Measurements from ENCODE around the gene LMF2. TPM values are rescaled to one million over a fixed set of nuclear protein-coding genes. Genes with fewer than 3 reads are reported as not detected.

The LMF2 gene
- total RNA-seq, 2 donors from 2014 or later = 39.0 to 53.3 TPM

DNA sequence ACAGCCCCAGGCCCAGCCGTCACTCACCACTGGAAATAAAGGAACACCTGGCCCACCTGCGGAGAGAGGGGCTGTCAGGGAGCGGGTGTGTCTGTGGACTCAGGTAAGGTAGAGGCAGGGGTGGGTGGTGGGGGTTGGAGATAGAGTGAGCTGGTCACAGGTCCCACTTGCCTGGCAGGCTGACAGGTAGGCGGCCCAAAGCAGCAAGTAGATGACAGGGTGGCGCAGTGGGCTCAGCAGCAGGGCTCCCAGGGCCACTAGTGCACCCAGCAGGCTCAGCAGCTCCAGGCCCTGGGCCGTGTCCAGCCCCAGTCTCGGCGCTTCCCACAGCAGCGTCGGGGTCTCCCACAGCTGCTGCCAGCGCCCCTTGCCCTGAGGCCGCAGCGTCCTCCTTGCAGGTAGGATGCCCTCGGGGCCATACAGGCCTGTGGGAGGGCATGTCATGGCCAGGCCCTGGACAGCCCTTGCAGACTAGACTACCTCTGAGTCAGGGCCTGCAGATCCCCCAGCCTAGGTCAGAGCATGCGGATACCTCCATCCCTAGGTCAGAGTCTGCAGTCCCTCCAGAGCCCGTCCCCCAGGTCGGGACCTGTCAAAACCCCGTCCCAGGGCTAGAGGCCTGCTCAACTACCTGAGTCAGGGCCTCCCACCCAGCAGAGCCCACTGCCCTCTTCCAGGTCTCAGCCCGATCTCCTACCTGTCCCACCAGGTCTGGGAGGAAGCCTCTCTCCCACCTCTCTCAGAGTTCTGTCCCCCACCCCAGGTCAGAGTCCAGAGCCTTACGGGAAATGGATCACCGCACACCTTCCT, 686 bp downstream of the LMF2 start:
- intact Hi-C loops (cut with DNase I) = loop anchor here in 1 of 2 donors (10.0 kb wide), 1 partner anchor 252 kb away; the partner anchor contains the start of gene HDAC10
- no peak for DNase-seq (ENCODE audit: low spot score)

GRCh38 chr22:50505776-50506610, 1.5 kb downstream of the LMF2 start:
- DNase-seq (ENCODE audit: low spot score) = no peak

DNA sequence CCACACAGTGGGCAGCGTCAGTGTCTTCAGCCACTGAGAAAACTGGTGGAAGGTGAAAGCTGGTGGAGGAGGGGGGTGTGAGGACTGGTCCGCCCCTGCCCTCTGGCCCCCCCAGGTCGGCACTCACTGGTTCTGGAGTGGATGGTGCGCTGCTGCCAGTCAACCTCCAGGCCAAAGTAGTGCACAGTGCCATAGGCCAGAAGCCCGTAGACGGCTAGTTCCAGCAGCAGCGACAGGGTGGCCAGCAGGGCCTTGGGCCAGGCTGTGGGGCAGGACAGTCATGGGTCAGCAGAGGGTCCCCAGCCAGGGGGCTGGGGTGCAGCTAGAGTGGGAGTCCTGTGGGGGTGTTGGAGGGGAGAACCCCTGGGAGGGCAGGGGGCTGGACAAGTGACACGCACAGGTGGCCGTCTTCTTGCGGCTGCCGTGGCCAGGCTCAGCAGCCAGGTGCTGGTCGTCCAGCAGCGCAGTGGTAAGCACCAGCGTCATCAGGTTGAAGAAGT, 2.2 kb downstream of the LMF2 start:
- intact Hi-C loops (cut with DNase I) = loop anchor here in 1 of 2 donors (10.0 kb wide), 1 partner anchor 251 kb away; the partner anchor contains the start of gene HDAC10
- DNase-seq (ENCODE audit: low spot score) = no peak

More at GRCh38 chr22:50505776-50506610, 1.5 kb downstream of the LMF2 start:
- intact Hi-C loops (cut with DNase I) = loop anchor here in 1 of 2 donors (10.0 kb wide), 1 partner anchor 251 kb away; the partner anchor contains the start of gene HDAC10

DNA sequence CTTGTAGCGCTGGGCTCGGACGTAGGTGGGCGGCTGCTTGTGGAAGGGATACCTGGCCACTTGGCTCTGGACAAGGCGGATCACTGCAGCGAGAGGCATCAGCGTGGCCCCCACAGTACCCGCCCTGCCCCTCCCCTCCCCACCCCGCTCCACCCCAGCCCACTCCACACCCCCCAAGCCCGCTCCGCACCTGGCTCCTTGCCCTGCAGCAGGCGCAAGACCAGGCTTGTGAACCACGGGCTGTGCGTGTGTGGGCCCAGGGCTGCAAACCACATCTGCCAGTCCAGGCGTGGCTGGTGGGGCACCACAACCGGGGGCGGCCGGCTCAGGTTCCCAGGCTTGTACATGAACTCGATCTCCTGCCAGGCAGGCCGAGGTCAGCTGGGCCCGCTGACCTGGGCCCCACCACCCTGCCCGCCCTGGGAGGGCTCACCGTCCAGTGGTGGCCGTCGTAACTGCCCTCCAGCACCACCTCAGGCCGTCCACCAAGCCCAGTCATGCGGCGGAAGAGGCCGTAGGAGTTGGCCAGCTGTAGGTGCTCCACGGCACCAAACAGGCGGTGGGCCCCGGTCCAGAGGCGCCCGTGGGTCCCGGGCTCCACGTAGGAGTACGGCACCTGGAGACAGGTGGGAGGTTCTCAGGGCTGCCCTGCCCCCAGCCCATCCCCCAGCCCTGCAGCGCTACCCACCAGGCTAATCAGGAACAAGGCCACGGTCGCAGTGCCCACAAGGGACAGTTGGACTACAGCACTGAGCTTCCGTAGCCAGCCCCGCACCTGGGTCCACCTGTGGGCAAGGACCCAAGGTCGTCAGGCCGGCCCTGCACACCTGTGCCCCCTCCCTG, 2.9 kb downstream of the LMF2 start:
- intact Hi-C loops (cut with DNase I) = loop anchor here in 1 of 2 donors (10.0 kb wide), 1 partner anchor 250 kb away; the partner anchor contains the start of gene HDAC10
- no peak for DNase-seq (ENCODE audit: low spot score)

GRCh38 chr22:50503475-50504145, 3.9 kb downstream of the LMF2 start:
- intact Hi-C loops (cut with DNase I) = loop anchor here in 1 of 2 donors (10.0 kb wide), 1 partner anchor 249 kb away; the partner anchor contains the start of gene HDAC10
- no peak for DNase-seq (ENCODE audit: low spot score)

GRCh38 chr22:50502628-50503474, 4.7 kb downstream of the LMF2 start:
- DNase-seq (ENCODE audit: low spot score) = no peak
- intact Hi-C loops (cut with DNase I) = loop anchor here in 1 of 2 donors (10.0 kb wide), 1 partner anchor 248 kb away; the partner anchor contains the start of gene HDAC10

GRCh38 chr22:50502096-50502495, 5.4 kb downstream of the LMF2 start:
- no peak for DNase-seq (ENCODE audit: low spot score)
- intact Hi-C loops (cut with DNase I) = loop anchor here in 1 of 2 donors (10.0 kb wide), 1 partner anchor 247 kb away; the partner anchor contains the start of gene HDAC10

GRCh38 chr22:50500452-50500851, 7.0 kb downstream of the LMF2 start:
- no peak for DNase-seq (ENCODE audit: low spot score)
- intact Hi-C loops (cut with DNase I) = loop anchor here in 1 of 2 donors (10.0 kb wide), 1 partner anchor 246 kb away; the partner anchor contains the start of gene HDAC10

- intact Hi-C loops (cut with DNase I) = no loop called here
- DNase-seq (ENCODE audit: low spot score) = no peak
Measured at GRCh38 chr22:50498322-50498890, 9.1 kb downstream of the LMF2 start.

- DNase-seq (ENCODE audit: low spot score) = no peak
- intact Hi-C loops (cut with DNase I) = no loop called here
Measured at GRCh38 chr22:50497093-50497492, 10.4 kb downstream of the LMF2 start.

- no peak for DNase-seq (ENCODE audit: low spot score)
- intact Hi-C loops (cut with DNase I) = no loop called here
Measured at GRCh38 chr22:50490531-50491308, 16.8 kb downstream of the LMF2 start.

DNA sequence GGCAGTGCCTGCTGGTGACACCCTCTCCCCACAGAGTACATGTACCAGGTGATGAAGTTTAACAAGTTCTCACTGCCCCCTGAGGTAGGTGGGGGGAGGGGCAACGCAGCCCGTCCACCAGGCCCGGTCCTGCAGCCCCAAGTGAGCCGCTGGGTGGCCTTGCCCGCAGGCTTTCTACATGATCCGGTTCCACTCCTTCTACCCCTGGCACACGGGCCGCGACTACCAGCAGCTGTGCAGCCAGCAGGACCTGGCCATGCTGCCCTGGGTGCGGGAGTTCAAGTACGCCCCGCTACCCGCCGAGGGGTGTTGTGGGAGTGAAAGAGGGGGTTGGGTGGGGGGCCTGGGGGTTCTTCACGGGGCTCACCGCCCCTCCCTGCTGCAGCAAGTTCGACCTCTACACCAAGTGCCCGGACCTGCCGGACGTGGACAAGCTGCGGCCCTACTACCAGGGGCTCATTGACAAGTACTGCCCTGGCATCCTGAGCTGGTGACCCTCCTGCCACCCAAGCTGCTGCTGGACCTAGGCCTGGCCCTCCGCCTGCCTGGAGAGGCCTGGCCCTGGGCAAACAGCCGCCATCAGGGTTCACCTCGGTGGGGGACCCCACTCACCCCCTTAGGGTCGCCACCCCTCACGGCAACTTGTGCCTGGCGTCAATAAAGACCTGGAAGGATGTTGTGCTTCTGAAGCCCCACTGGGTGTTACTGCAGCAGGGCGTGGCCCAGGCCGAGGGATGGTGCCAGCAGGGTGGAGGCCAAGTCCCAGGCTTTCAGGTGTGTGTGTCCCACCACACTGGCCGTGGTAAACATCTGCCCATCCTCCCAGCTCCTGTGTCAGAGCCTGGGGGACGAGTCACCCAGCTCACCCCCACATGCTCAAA, 17.9 kb downstream of the LMF2 start:
- intact Hi-C loops (cut with DNase I) = no loop called here
- no peak for DNase-seq (ENCODE audit: low spot score)

GRCh38 chr22:50488886-50489285, 18.6 kb downstream of the LMF2 start:
- intact Hi-C loops (cut with DNase I) = no loop called here
- no peak for DNase-seq (ENCODE audit: low spot score)

DNA sequence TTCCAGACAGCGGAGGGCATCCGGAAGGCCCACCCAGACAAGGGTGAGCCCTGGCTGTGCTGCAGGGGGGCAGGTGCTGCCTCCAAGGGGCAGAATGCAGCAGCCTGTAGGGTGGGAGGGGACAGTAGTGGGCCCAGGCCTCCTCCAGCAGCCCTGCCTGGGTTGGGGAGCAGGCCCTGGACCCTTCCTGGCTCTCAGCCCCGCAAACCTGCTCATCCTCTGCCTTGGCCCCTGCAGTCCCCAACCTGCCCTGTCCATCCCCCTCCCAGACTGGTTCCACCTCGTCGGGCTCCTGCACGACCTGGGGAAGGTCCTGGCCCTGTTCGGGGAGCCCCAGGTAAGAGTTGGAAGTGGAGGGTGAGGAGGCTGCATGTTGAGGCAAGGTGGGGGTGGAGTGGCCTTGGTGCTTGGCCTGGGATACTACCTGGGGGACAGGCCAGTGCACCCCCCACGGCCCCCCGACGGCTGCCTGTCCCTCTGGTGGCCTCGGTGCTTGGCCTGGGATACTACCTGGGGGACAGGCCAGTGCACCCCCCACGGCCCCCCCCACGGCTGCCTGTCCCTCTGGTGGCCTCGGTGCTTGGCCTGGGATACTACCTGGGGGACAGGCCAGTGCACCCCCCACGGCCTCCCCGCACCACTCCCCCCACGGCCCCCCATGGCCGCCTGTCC, 19.4 kb downstream of the LMF2 start:
- intact Hi-C loops (cut with DNase I) = no loop called here
- no peak for DNase-seq (ENCODE audit: low spot score)
